ENCODE results near the gene CES5A.
"Not testable (repeated sequence)": the region's sequence is repeated elsewhere in the genome, so short reads cannot be mapped to it uniquely, and the experiment has no call there.

The CES5A gene

DNA sequence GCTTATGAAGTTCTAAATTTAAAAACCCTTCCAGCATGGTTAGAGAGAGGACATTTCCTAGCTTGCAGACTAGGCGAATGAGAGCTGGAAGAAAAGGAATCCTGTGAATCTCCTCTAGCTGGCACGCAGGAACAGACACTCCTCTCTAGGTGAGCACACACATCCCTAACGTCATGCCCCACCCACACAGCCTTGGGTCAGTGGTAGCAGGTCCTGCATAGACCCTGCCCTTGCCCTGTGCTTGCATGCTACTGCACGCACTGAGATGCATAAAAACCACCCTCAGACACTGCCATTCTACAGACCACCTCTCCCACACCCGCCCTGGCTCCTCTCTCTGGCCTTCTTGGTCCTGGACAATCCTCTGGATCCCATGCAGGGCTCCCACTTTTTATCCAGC is 65.8 kb downstream of the CES5A start:
- TF ChIP-seq GATA1 (IDR thresholded peaks at IDR 0.05; ENCODE audit: low read depth, low read length) (no peak), POLR2A (IDR thresholded peaks at IDR 0.05; ENCODE audit: low read length) (no peak)
- DNase-seq: no peak

GRCh38 chr16:55808286-55808685 is 66.9 kb downstream of the CES5A start:
- DNase-seq: not testable (repeated sequence)

- DNase-seq: not testable (repeated sequence)
These were observed 70.1 kb downstream of the CES5A start for GRCh38 chr16:55805104-55805503.

DNA sequence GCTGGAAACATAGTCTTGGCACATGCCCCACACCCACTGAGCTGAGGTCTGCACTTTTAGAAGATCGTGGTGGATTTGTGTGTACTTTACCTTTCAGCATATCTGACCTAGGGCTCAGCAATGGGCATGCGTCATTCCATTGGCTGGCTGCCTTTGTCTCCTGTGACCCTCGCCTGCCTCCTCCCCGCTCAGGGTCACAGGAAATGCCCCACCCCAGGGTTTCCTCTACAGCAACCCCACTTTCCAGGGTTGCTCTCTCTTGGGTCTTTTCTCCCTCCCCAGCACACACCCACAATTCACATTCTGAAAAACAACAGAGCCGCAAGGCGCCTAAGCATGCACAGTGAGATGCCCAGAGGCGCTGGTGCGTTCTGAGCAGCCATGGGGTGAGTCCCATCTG is 71.5 kb downstream of the CES5A start:
- not testable (repeated sequence) for DNase-seq
